Right lobe of liver (tissue), 6 donors: ENCODE data around the gene MBTPS2. TPM values are rescaled to one million over a fixed set of nuclear protein-coding genes. Genes with fewer than 3 reads are reported as not detected.
A peak's percentile ranks its signal among the peaks of the same experiment; 100 is the strongest.
"Not testable (repeated sequence)": the region's sequence is repeated elsewhere in the genome, so short reads cannot be mapped to it uniquely, and the experiment has no call there.

ENCODE experiments used
- ATAC-seq, 4 donors: fragments of 200-7000 bp; cut with Tn5 transposase; one replicate each; pipeline ENCODE4 v1.9.1; 2020; ENCODE audit warnings: mild to moderate bottlenecking in 4 of 4, moderate library complexity in 4 of 4
- DNase-seq, 3 donors: peaks; one replicate each; pipeline ENCODE4 v3.0.0-alpha.2; 2020
- H3K27ac ChIP-seq, 3 donors: fragments of 200-600 bp; one replicate each; pipeline ENCODE4 v1.8.0; 2022
- H3K27me3 ChIP-seq, 2 donors: fragments of 200-600 bp; one replicate each; pipeline ENCODE4 v1.8.0; 2022
- H3K36me3 ChIP-seq, 4 donors: fragments of 200-600 bp; sonication (generic) in 1 of 4; one replicate each; pipeline versions ENCODE4 v1.5.1 to v1.8.0; 2017 to 2022; ENCODE audit warnings: control low read depth in 1 of 4
- H3K4me1 ChIP-seq, 4 donors: fragments of 200-600 bp; sonication (generic) in 1 of 4; one replicate each; pipeline versions ENCODE4 v1.5.1 to v1.8.0; 2017 to 2022; ENCODE audit warnings: control low read depth in 1 of 4
- H3K4me3 ChIP-seq, 3 donors: fragments of 200-600 bp; one replicate each; pipeline ENCODE4 v1.8.0; 2022
- H3K9me3 ChIP-seq, 4 donors: fragments of 200-600 bp; sonication (generic) in 1 of 4; one replicate each; pipeline versions ENCODE4 v1.5.1 to v1.8.0; 2017 to 2022; ENCODE audit warnings: control low read depth in 1 of 4
- POLR2A ChIP-seq: fragments of 450-650 bp; IDR thresholded peaks from one replicate; pipeline ENCODE4 v1.6.1; 2017; ENCODE audit warnings: antibody characterized with exemption, mild to moderate bottlenecking
- WGBS: methylation state at CpG from one replicate; pipeline ENCODE4 v1.1.6; 2018; ENCODE audit warnings: low coverage, low lambda C conversion rate; ENCODE audit not compliant: insufficient coverage; ENCODE audit errors: missing lambda C conversion rate; 5-methylcytosine and 5-hydroxymethylcytosine counted together
- intact Hi-C, 2 donors: fragments of 100-400 bp; cut with DNase I; formaldehyde crosslinking; loops; one replicate each; pipeline versions ENCODE4 v1.11.2 to v1.14.1; 2022
- total RNA-seq, 6 experiments: library from RNA; depleted of rRNA in 2 of 6; stranded (reverse); fragments of >200 nt in 2 of 6; fragmentation: NEBNext Ultra II Directional in 3 of 6; extraction: Animal tissue kit (Norgen Biotek cat#: 25700) in 3 of 6; gene quantifications; one replicate each; pipeline versions ENCODE4 v1.1.0 to v1.2.4, GENCODE V29; 2016 to 2023
- TF ChIP-seq, protein P1 (sequence below), 4 donors: fragments of 200-600 bp in 3 of 4; fragments of 450-650 bp in 1 of 4; IDR thresholded peaks; one replicate each; pipeline versions ENCODE4 v1.5.1 to v1.8.0; 2016 to 2022; ENCODE audit warnings: antibody characterized with exemption in 4 of 4, mild to moderate bottlenecking in 2 of 4
- donor health status: DM: no; HTN: yes; CAD: no.
- donor health status: DM: no; HTN: no; CAD: no.
- donor health status: DM: no; HTN: no; CAD: no.
- donor health status: DM: no; HTN: yes; CAD: no.
- donor health status: DM: no; HTN: yes; CAD: no.

MBTPS2 gene
- total RNA-seq, 6 experiments from 2014 or later: 10.0 to 13.6 (median 11.0) TPM

DNA sequence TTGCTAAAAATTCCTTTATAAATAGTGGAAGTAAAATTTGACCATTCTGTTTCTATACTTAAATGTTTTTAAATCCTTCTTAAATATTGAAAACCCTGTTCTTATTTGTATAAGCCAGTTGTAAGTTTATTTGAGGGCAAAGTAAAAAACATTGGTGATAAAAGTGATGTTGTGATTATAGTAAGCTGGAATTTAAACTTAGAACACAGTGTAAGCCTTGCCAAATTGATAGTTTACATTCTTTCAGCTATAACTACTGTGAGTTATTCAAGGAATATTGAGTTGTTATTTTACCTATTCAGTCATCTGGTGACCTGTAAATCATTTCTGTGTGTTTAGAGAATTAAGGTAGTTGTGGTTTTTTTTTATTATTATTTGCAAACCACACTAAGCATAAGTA is 26.0 kb downstream of the MBTPS2 start:
- Histone ChIP-seq H3K27ac (no peak overlapping the region), H3K27me3 (no peaks in the 10 kb centered on the region), H3K36me3 (no peaks in the 10 kb centered on the region), H3K4me3 (no peak overlapping the region), H3K9me3 (no peaks in the 10 kb centered on the region), H3K4me1 (no peaks in the 10 kb centered on the region)
- ATAC-seq (peak in 1 of 4 donors; percentile 38), DNase-seq (no peak)
- intact Hi-C loops: no loop called here
- no peak for TF ChIP-seq POLR2A
- TF ChIP-seq, protein P1, sequence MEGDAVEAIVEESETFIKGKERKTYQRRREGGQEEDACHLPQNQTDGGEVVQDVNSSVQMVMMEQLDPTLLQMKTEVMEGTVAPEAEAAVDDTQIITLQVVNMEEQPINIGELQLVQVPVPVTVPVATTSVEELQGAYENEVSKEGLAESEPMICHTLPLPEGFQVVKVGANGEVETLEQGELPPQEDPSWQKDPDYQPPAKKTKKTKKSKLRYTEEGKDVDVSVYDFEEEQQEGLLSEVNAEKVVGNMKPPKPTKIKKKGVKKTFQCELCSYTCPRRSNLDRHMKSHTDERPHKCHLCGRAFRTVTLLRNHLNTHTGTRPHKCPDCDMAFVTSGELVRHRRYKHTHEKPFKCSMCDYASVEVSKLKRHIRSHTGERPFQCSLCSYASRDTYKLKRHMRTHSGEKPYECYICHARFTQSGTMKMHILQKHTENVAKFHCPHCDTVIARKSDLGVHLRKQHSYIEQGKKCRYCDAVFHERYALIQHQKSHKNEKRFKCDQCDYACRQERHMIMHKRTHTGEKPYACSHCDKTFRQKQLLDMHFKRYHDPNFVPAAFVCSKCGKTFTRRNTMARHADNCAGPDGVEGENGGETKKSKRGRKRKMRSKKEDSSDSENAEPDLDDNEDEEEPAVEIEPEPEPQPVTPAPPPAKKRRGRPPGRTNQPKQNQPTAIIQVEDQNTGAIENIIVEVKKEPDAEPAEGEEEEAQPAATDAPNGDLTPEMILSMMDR (IDR thresholded peaks at IDR 0.05): no peak

DNA sequence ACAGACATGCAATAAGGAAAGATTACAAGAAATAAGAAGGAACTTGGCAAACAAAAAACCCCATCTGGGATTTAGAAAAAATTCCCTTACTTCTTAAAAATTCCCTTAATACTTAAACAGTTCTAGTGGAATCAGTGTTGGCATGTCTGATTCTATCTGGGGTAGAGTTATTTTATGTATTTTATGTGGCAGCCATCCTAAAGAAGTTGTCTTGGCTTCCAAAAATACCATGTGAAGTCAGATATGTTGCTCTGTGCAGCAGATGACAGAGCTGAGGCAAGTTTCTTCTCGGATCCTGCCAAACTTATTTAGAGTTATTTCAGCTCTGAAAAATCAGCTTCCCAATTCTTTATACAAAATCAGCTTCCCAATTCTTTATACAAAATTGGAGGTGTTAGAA is 31.1 kb downstream of the MBTPS2 start:
- no peaks in the 10 kb centered on the region for H3K36me3 ChIP-seq
- DNase-seq (no peak), ATAC-seq (no peak)
- peaks cover 0 to 5% (median 0%) of the 10 kb centered on the region in 4 donors for H3K4me1 ChIP-seq
- TF ChIP-seq POLR2A: no peak
- TF ChIP-seq, protein P1 (IDR thresholded peaks at IDR 0.05): no peak
- no peak overlapping the region for H3K27ac ChIP-seq
- intact Hi-C loops: no loop called here
- no peaks in the 10 kb centered on the region for H3K27me3 ChIP-seq
- no peaks in the 10 kb centered on the region for H3K9me3 ChIP-seq
- 67% methylated on average over 1 of the region's 1 CpG for WGBS
- H3K4me3 ChIP-seq: no peak overlapping the region

DNA sequence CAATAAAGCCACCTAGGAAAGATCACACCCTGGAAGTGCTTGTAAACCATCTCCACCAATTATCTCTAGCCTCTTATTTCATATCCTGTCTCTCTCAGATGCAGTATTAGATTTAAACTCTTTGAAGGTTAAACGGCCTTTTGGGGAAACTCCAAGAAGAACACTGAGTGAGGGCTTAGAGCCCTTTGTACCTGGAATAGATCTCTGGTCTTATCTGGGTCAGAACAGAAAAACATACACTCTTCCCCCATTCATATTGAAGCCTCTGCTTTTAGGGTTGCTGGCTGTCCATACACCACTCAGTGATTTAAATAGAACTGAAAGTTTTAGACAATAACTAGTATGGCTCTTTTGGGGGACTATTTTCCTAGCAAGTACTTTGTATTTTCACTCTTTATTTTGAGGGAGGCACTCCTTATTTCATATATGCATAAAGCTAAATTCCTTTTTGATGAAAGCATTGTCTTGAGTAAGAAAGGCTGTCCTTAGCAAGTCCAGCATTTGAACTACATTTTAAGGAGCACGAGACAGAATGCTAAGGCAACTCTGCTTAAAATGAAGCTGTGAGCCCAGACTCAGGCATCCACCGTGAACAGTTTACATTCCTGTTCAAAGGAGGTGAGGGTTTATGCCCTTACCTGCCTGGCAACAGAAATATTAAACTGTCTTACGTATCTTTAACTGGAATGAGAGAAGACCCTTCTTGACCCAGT is 33.8 kb downstream of the MBTPS2 start:
- ATAC-seq (peak in 1 of 4 donors; percentile 65), DNase-seq (no peak)
- TF ChIP-seq, protein P1 (IDR thresholded peaks at IDR 0.05): no peak
- TF ChIP-seq POLR2A: no peak
- Histone ChIP-seq H3K9me3 (no peaks in the 10 kb centered on the region), H3K4me1 (peaks cover 0 to 5% (median 0%) of the 10 kb centered on the region in 4 donors), H3K27ac (no peak overlapping the region), H3K4me3 (no peak overlapping the region), H3K27me3 (no peaks in the 10 kb centered on the region), H3K36me3 (no peaks in the 10 kb centered on the region)
- intact Hi-C loops: no loop called here
- WGBS: 17% methylated on average over 3 of the region's 4 CpGs

GRCh38 chrX:21874182-21874581 is 34.8 kb downstream of the MBTPS2 start:
- intact Hi-C loops, ATAC-seq: not testable (repeated sequence)

DNA sequence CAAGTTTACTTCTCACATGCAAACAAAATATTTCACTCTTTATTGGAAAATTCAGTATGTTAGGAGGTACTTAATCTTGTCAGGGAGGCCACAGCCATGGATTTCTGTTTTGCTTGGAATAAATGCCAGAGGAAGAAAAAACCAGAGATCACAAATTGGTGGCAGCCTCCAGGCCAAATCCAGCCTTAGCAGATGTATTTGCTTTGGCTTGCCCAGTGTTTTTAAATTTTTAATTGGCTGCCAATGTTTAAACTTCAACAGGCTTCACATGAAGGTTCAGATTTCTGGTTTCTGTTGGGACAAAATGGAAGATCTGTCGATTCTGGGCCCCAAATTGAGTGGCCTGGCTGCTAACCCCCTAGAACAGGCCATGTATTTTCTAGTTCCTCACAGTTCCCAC is 35.6 kb downstream of the MBTPS2 start:
- H3K9me3 ChIP-seq: no peaks in the 10 kb centered on the region
- H3K4me1 ChIP-seq: peaks cover 0 to 5% (median 0%) of the 10 kb centered on the region in 4 donors
- no peak overlapping the region for H3K27ac ChIP-seq
- TF ChIP-seq, protein P1 (IDR thresholded peaks at IDR 0.05): no peak
- no peak for TF ChIP-seq POLR2A
- intact Hi-C loops: no loop called here
- DNase-seq (no peak), ATAC-seq (peak in 2 of 4 donors; percentile 43 to 64)
- H3K4me3 ChIP-seq: no peak overlapping the region
- H3K36me3 ChIP-seq: peaks cover 0 to 4% (median 1%) of the 10 kb centered on the region in 4 donors
- no peaks in the 10 kb centered on the region for H3K27me3 ChIP-seq
- 10% methylated on average over 1 of the region's 1 CpG for WGBS

More at GRCh38 chrX:21874182-21874581, 34.8 kb downstream of the MBTPS2 start:
- not testable (repeated sequence) for H3K9me3 ChIP-seq, H3K27ac ChIP-seq, H3K4me1 ChIP-seq, H3K27me3 ChIP-seq, H3K4me3 ChIP-seq, DNase-seq, H3K36me3 ChIP-seq
- WGBS: 65% methylated on average over 3 of the region's 3 CpGs
